Thyroid gland (tissue), 4 donors: ENCODE measurements around the gene TMEM260. TPM values are rescaled to one million over a fixed set of nuclear protein-coding genes. Genes with fewer than 3 reads are reported as not detected.
"Not testable (repeated sequence)": the region's sequence is repeated elsewhere in the genome, so short reads cannot be mapped to it uniquely, and the experiment has no call there.

Experiments used
- DNase-seq, 2 donors: peaks; one replicate each; pipeline ENCODE4 v3.0.0-alpha.2; 2019
- H3K27ac ChIP-seq, 3 donors: fragments of 200-600 bp; sonication (generic); 1 replicate in 2 of 3; 2 replicates in 1 of 3; pipeline ENCODE4 v1.5.1; 2016 to 2019; ENCODE audit warnings: mild to moderate bottlenecking in 1 of 3, moderate library complexity in 1 of 3
- H3K27me3 ChIP-seq: fragments of 200-600 bp; sonication (generic); one replicate; pipeline ENCODE4 v1.5.1; 2019
- H3K36me3 ChIP-seq, 2 donors: fragments of 200-600 bp; sonication (generic); one replicate each; pipeline ENCODE4 v1.5.1; 2016 to 2019
- H3K4me1 ChIP-seq, 2 donors: fragments of 200-600 bp; sonication (generic); one replicate each; pipeline ENCODE4 v1.5.1; 2017 to 2019
- H3K4me3 ChIP-seq, 3 donors: fragments of 200-600 bp; sonication (generic); replicated peaks in 1 of 3; 1 replicate in 2 of 3; 2 replicates in 1 of 3; pipeline ENCODE4 v1.5.1; 2016; ENCODE audit warnings: mild to moderate bottlenecking in 1 of 3
- H3K9me3 ChIP-seq: fragments of 200-600 bp; sonication (generic); one replicate; pipeline ENCODE4 v1.5.1; 2017
- CTCF ChIP-seq, 6 experiments: fragments of 200-600 bp in 3 of 6; fragments of 450-650 bp in 3 of 6; sonication (generic) in 3 of 6; IDR thresholded peaks; one replicate each; pipeline ENCODE4 v1.5.1; 2016 to 2019; ENCODE audit warnings: antibody characterized with exemption in 6 of 6, mild to moderate bottlenecking in 2 of 6, inconsistent platforms in 1 of 6, moderate library complexity in 1 of 6
- POLR2A ChIP-seq, 2 donors: fragments of 450-650 bp; IDR thresholded peaks; one replicate each; pipeline ENCODE4 v1.6.1; 2017; ENCODE audit warnings: antibody characterized with exemption in 2 of 2, mild to moderate bottlenecking in 2 of 2, moderate library complexity in 1 of 2
- WGBS, 2 donors: methylation state at CpG; one replicate each; pipeline ENCODE4 v1.1.5; 2017; 5-methylcytosine and 5-hydroxymethylcytosine counted together
- intact Hi-C: fragments of 100-400 bp; cut with DNase I; formaldehyde crosslinking; loops from one replicate; pipeline ENCODE4 v1.15.1; 2023
- total RNA-seq, 4 donors: library from RNA; depleted of rRNA; stranded (reverse); fragments of >200 nt; gene quantifications; one replicate each; pipeline ENCODE4 v1.2.3, GENCODE V29; 2016

The TMEM260 gene
- total RNA-seq, 4 donors from 2014 or later: 26.3 to 43.8 (median 39.4) TPM

- DNase-seq: no peak
- intact Hi-C loops: no loop called here
- no peak overlapping the region for H3K27ac ChIP-seq
- peaks cover 0 to 4% of the 10 kb centered on the region in 2 donors for H3K36me3 ChIP-seq
- TF ChIP-seq POLR2A (IDR thresholded peaks at IDR 0.05) (no peak), CTCF (IDR thresholded peaks at IDR 0.05) (no peak)
- H3K27me3 ChIP-seq: no peaks in the 10 kb centered on the region
- no peaks in the 10 kb centered on the region for H3K4me1 ChIP-seq
- H3K9me3 ChIP-seq: no peaks in the 10 kb centered on the region
- 93 to 94% methylated on average over 5 of the region's 5 CpGs for WGBS, 2 donors
- no peak overlapping the region for H3K4me3 ChIP-seq
Measured at GRCh38 chr14:56592746-56593544, 13.3 kb downstream of the TMEM260 start.

DNA sequence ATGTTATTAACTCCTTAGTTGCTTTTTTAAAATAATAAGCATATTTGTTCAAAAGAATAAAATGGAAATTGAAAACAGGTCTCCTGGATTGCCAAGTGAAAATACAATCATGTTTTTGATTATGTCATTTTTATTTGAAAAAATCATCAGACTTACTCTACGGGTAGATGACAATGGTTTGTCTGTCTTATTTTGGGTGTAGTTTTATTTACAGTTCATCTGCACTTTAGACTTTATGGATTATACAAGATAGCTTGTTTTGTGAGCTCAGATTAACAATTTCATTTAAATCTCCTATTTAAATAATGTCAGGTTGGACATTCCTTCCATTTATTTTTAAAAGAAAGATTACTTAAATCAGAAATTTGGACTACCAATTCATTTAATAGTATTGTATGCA lies 14.8 kb downstream of the TMEM260 start:
- no peak for TF ChIP-seq CTCF (IDR thresholded peaks at IDR 0.05)
- TF ChIP-seq POLR2A (IDR thresholded peaks at IDR 0.05): no peak
- no peaks in the 10 kb centered on the region for H3K36me3 ChIP-seq
- H3K9me3 ChIP-seq: no peaks in the 10 kb centered on the region
- H3K4me1 ChIP-seq: no peaks in the 10 kb centered on the region
- no peak overlapping the region for H3K4me3 ChIP-seq
- 88 to 94% methylated on average over 1 of the region's 1 CpG for WGBS, 2 donors
- no peak for DNase-seq
- no peaks in the 10 kb centered on the region for H3K27me3 ChIP-seq
- intact Hi-C loops: no loop called here
- H3K27ac ChIP-seq: no peak overlapping the region

GRCh38 chr14:56598519-56598918 lies 18.9 kb downstream of the TMEM260 start:
- no peak for DNase-seq
- Histone ChIP-seq H3K4me1 (no peaks in the 10 kb centered on the region), H3K27ac (no peak overlapping the region), H3K4me3 (no peak overlapping the region), H3K36me3 (no peaks in the 10 kb centered on the region), H3K9me3 (no peaks in the 10 kb centered on the region), H3K27me3 (no peaks in the 10 kb centered on the region)
- no peak for TF ChIP-seq POLR2A (IDR thresholded peaks at IDR 0.05)
- no peak for TF ChIP-seq CTCF (IDR thresholded peaks at IDR 0.05)
- 95 to 100% methylated on average over 1 of the region's 1 CpG for WGBS, 2 donors
- intact Hi-C loops: no loop called here

- no peak for TF ChIP-seq POLR2A (IDR thresholded peaks at IDR 0.05)
- TF ChIP-seq CTCF (IDR thresholded peaks at IDR 0.05): no peak
- no peak overlapping the region for H3K27ac ChIP-seq
- DNase-seq: no peak
- H3K27me3 ChIP-seq: no peaks in the 10 kb centered on the region
- no peak overlapping the region for H3K4me3 ChIP-seq
- WGBS, 2 donors: 88 to 98% methylated on average over 2 of the region's 2 CpGs
- no peaks in the 10 kb centered on the region for H3K4me1 ChIP-seq
- intact Hi-C loops: no loop called here
- peaks cover 0 to 4% of the 10 kb centered on the region in 2 donors for H3K36me3 ChIP-seq
- no peaks in the 10 kb centered on the region for H3K9me3 ChIP-seq
Measured at GRCh38 chr14:56603648-56604047, 24.1 kb downstream of the TMEM260 start.

GRCh38 chr14:56608689-56609088 lies 29.1 kb downstream of the TMEM260 start:
- H3K9me3 ChIP-seq: no peaks in the 10 kb centered on the region
- H3K27ac ChIP-seq: no peak overlapping the region
- H3K4me3 ChIP-seq: no peak overlapping the region
- intact Hi-C loops: no loop called here
- TF ChIP-seq CTCF (IDR thresholded peaks at IDR 0.05): no peak
- no peak for TF ChIP-seq POLR2A (IDR thresholded peaks at IDR 0.05)
- no peaks in the 10 kb centered on the region for H3K27me3 ChIP-seq
- H3K36me3 ChIP-seq: peaks cover 0 to 19% of the 10 kb centered on the region in 2 donors
- no peaks in the 10 kb centered on the region for H3K4me1 ChIP-seq
- 89 to 90% methylated on average over 2 of the region's 2 CpGs for WGBS, 2 donors
- DNase-seq: no peak

GRCh38 chr14:56611663-56612062 lies 32.1 kb downstream of the TMEM260 start:
- intact Hi-C loops, H3K27ac ChIP-seq, H3K4me3 ChIP-seq, H3K9me3 ChIP-seq, DNase-seq, H3K4me1 ChIP-seq, H3K27me3 ChIP-seq: not testable (repeated sequence)
- H3K36me3 ChIP-seq: peaks cover 0 to 15% of the 10 kb centered on the region in 2 donors
- WGBS, 2 donors: 99% methylated on average over 2 of the region's 2 CpGs
